Rectal smooth muscle tissue (tissue), 1 donor: ENCODE data around the gene HRH1.
"Not testable (repeated sequence)": the region's sequence is repeated elsewhere in the genome, so short reads cannot be mapped to it uniquely, and the experiment has no call there.

Experiments used
- H3K27ac ChIP-seq: one replicate; pipeline ENCODE4 v1.7.0; 2013; ENCODE audit warnings: low read depth, low read length, inconsistent platforms
- H3K27me3 ChIP-seq: one replicate; pipeline ENCODE4 v1.7.0; 2013; ENCODE audit warnings: low read length; ENCODE audit not compliant: control insufficient read depth, insufficient read depth
- H3K36me3 ChIP-seq: one replicate; pipeline ENCODE4 v1.7.0; 2013; ENCODE audit warnings: low read length; ENCODE audit not compliant: control insufficient read depth, insufficient read depth
- H3K4me1 ChIP-seq: one replicate; pipeline ENCODE4 v1.7.0; 2013; ENCODE audit warnings: low read length; ENCODE audit not compliant: control insufficient read depth, insufficient read depth
- H3K4me3 ChIP-seq: one replicate; pipeline ENCODE4 v1.7.0; 2013; ENCODE audit warnings: low read length
- H3K9ac ChIP-seq: one replicate; pipeline ENCODE4 v1.7.0; 2013; ENCODE audit warnings: low read length

HRH1 gene

DNA sequence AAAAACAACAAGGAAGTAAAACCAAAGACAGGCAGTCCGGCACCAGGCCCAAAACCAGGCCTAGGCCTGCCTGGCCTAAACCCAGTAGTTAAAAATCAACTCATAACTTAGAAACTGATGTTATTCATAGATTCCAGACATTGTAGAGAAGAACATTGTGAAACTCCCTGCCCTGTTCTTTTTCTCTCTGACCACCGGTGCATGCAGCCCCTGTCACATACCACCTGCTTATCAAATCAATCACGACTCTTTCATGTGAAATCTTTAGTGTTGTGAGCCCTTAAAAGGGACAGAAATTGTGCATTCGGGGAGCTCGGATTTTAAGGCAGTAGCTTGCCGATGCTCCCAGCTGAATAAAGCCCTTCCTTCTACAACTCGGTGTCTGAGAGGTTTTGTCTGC, 22.4 kb upstream of the HRH1 start:
- not testable (repeated sequence) for H3K27ac ChIP-seq, H3K9ac ChIP-seq, H3K4me1 ChIP-seq, H3K27me3 ChIP-seq, H3K36me3 ChIP-seq, H3K4me3 ChIP-seq

GRCh38 chr3:11132861-11133260, 21.4 kb upstream of the HRH1 start:
- H3K27me3 ChIP-seq, result no peaks in the 10 kb centered on the region
- H3K9ac ChIP-seq, result no peak overlapping the region
- no peak overlapping the region for H3K4me3 ChIP-seq
- H3K36me3 ChIP-seq, result no peaks in the 10 kb centered on the region
- H3K27ac ChIP-seq, result no peak overlapping the region
- peaks cover 3% of the 10 kb centered on the region for H3K4me1 ChIP-seq

DNA sequence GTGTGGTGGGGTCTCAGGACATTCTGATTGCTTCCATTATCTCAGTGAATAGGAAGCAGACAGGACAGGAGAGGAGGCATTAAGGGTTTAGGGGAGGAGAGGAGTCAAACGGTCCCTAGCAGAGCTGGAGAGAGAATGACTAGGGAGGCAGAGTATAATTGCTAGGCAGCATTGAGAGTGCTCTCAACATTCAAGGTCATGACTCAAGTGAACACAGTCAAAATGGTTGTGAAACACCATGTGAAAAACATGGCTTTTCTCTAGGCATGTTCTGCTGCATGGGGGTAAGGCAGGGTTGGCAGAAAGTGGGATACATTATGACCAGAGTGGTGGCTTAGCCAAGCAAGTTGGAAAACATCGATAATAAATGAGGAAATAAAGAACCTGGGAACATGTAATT, 19.5 kb upstream of the HRH1 start:
- Histone ChIP-seq H3K36me3 (no peaks in the 10 kb centered on the region), H3K4me1 (peaks cover 3% of the 10 kb centered on the region), H3K4me3 (no peak overlapping the region), H3K27ac (no peak overlapping the region), H3K9ac (no peak overlapping the region), H3K27me3 (no peaks in the 10 kb centered on the region)

GRCh38 chr3:11136116-11136515, 18.2 kb upstream of the HRH1 start:
- peak overlapping the region; percentile 91 for H3K27ac ChIP-seq
- H3K4me3 ChIP-seq, result no peak overlapping the region
- no peaks in the 10 kb centered on the region for H3K36me3 ChIP-seq
- no peaks in the 10 kb centered on the region for H3K27me3 ChIP-seq
- H3K9ac ChIP-seq, result no peak overlapping the region
- H3K4me1 ChIP-seq, result peaks cover 3% of the 10 kb centered on the region

DNA sequence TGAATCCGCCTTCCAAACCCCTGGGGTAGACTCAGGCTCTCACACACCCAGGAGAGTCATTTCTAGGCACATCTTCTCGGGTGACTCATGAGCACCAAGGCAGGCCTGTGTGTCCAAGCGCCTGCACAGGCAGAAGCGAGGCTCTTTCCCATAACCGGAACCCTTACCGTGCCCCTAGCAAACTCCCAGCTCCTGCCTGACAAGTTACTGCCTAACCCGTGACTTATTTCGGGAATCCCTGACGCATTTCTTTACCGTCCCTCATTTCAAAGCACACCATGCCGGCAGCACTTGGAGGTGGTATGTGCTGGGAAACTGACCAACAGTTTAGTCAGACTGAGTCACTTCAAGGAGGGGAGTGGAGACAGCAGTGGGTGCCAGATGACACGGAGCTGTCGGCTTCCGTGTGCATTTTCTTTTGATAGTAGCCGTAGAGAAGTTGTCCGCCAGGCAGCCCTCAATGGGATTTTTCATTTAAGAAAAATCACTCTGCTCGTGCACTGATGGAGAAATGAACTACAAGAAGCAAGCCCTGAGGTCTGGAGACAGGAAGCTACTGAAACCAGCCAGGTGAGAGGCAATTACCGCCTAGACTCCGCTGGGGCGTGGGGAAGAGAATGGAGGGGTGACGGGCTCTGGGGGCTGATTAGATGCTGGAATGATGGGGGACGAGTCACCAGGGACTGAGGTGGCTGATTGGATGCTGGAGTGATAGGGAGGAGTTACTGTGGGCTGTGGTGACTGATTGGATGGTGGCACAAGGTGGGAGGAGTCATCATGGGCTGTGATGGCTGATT, 17.3 kb upstream of the HRH1 start:
- Histone ChIP-seq H3K9ac (no peak overlapping the region), H3K4me1 (peaks cover 3% of the 10 kb centered on the region), H3K27ac (peak overlapping the region; percentile 91), H3K27me3 (no peaks in the 10 kb centered on the region), H3K36me3 (no peaks in the 10 kb centered on the region), H3K4me3 (peak overlapping the region; percentile 26)

- no peak overlapping the region for H3K9ac ChIP-seq
- H3K27ac ChIP-seq, result peak overlapping the region; percentile 91
- no peak overlapping the region for H3K4me3 ChIP-seq
- no peaks in the 10 kb centered on the region for H3K36me3 ChIP-seq
- H3K27me3 ChIP-seq, result no peaks in the 10 kb centered on the region
- H3K4me1 ChIP-seq, result peaks cover 3% of the 10 kb centered on the region
Observed at GRCh38 chr3:11137627-11137959, 16.7 kb upstream of the HRH1 start.

GRCh38 chr3:11138371-11138770, 15.9 kb upstream of the HRH1 start:
- Histone ChIP-seq H3K9ac (no peak overlapping the region), H3K27me3 (no peaks in the 10 kb centered on the region), H3K27ac (no peak overlapping the region), H3K4me1 (peaks cover 3% of the 10 kb centered on the region), H3K4me3 (no peak overlapping the region), H3K36me3 (no peaks in the 10 kb centered on the region)

DNA sequence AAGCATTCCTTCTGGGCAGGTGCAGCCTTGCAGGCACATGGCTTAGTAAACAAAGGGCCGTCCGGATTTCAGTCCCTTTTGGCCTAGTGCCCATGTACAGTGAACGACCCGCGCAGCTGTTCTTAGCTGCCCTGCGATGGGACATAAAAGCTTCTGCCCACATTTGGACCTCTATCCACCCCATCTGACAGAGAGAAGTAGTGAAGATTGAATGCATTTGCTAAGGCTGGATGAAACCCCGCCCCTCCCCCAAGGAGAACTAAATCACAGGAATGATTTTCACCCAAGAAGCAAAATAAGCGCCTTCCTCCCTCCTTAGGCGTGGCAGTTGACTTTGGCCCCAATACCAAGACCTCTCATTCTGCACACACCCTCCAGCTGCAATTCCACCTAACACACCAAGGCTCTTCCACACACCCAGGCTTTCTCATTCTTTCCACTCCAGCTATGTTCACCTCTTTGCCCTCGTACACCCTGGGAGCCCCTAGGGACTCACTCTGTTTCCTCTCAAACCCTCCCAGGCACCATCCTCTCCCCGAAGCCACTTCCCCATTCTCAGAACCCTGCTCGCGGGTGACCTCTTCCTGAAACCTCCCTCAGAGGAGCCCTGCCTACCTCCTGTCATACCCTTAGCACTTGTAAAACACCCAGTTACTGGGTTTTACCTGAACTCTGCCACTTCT, 14.1 kb upstream of the HRH1 start:
- H3K4me1 ChIP-seq, result peaks cover 3% of the 10 kb centered on the region
- H3K27ac ChIP-seq, result no peak overlapping the region
- no peaks in the 10 kb centered on the region for H3K27me3 ChIP-seq
- H3K9ac ChIP-seq, result no peak overlapping the region
- H3K4me3 ChIP-seq, result peak overlapping the region; percentile 26
- H3K36me3 ChIP-seq, result no peaks in the 10 kb centered on the region

GRCh38 chr3:11140713-11141104, 13.6 kb upstream of the HRH1 start:
- H3K4me1 ChIP-seq, result peaks cover 3% of the 10 kb centered on the region
- no peak overlapping the region for H3K9ac ChIP-seq
- no peak overlapping the region for H3K4me3 ChIP-seq
- no peaks in the 10 kb centered on the region for H3K36me3 ChIP-seq
- H3K27me3 ChIP-seq, result no peaks in the 10 kb centered on the region
- H3K27ac ChIP-seq, result no peak overlapping the region

- H3K4me3 ChIP-seq, result no peak overlapping the region
- no peaks in the 10 kb centered on the region for H3K27me3 ChIP-seq
- H3K27ac ChIP-seq, result no peak overlapping the region
- no peaks in the 10 kb centered on the region for H3K36me3 ChIP-seq
- no peak overlapping the region for H3K9ac ChIP-seq
- H3K4me1 ChIP-seq, result no peaks in the 10 kb centered on the region
Observed at GRCh38 chr3:11143476-11143875, 10.8 kb upstream of the HRH1 start.

GRCh38 chr3:11144996-11145395, 9.3 kb upstream of the HRH1 start:
- Histone ChIP-seq H3K36me3 (no peaks in the 10 kb centered on the region), H3K27me3 (no peaks in the 10 kb centered on the region), H3K4me1 (no peaks in the 10 kb centered on the region), H3K4me3 (no peak overlapping the region), H3K27ac (no peak overlapping the region), H3K9ac (no peak overlapping the region)

GRCh38 chr3:11145888-11146287, 8.4 kb upstream of the HRH1 start:
- no peak overlapping the region for H3K4me3 ChIP-seq
- H3K27ac ChIP-seq, result no peak overlapping the region
- no peaks in the 10 kb centered on the region for H3K4me1 ChIP-seq

More at GRCh38 chr3:11145888-11146287, 8.4 kb upstream of the HRH1 start:
- H3K9ac ChIP-seq, result no peak overlapping the region
- H3K27me3 ChIP-seq, result no peaks in the 10 kb centered on the region
- H3K36me3 ChIP-seq, result no peaks in the 10 kb centered on the region
